Hematopoietic multipotent progenitor cell treated with erythropoietin and hydrocortisone succinate and interleukin-3 and kit ligand, for 17 days (in vitro differentiated cells): Measurements from ENCODE around the gene ARHGAP5.
"Not testable (repeated sequence)": the region's sequence is repeated elsewhere in the genome, so short reads cannot be mapped to it uniquely, and the experiment has no call there.

Experiments used
- DNase-seq: peaks from one replicate; pipeline ENCODE4 v3.0.0-alpha.2; 2015; ENCODE audit warnings: low spot score

The ARHGAP5 gene

GRCh38 chr14:32121536-32121935 is 44.4 kb downstream of the ARHGAP5 start:
- no peak for DNase-seq

GRCh38 chr14:32121948-32122347 is 44.8 kb downstream of the ARHGAP5 start:
- no peak for DNase-seq

GRCh38 chr14:32126899-32127730 is 50.0 kb downstream of the ARHGAP5 start:
- not testable (repeated sequence) for DNase-seq

- DNase-seq: not testable (repeated sequence)
These were observed 50.9 kb downstream of the ARHGAP5 start for GRCh38 chr14:32127731-32128654.

- no peak for DNase-seq
These were observed 51.6 kb downstream of the ARHGAP5 start for GRCh38 chr14:32128703-32129102.

GRCh38 chr14:32129124-32129523 is 52.0 kb downstream of the ARHGAP5 start:
- DNase-seq: no peak

GRCh38 chr14:32131689-32132088 is 54.6 kb downstream of the ARHGAP5 start:
- DNase-seq: not testable (repeated sequence)

DNA sequence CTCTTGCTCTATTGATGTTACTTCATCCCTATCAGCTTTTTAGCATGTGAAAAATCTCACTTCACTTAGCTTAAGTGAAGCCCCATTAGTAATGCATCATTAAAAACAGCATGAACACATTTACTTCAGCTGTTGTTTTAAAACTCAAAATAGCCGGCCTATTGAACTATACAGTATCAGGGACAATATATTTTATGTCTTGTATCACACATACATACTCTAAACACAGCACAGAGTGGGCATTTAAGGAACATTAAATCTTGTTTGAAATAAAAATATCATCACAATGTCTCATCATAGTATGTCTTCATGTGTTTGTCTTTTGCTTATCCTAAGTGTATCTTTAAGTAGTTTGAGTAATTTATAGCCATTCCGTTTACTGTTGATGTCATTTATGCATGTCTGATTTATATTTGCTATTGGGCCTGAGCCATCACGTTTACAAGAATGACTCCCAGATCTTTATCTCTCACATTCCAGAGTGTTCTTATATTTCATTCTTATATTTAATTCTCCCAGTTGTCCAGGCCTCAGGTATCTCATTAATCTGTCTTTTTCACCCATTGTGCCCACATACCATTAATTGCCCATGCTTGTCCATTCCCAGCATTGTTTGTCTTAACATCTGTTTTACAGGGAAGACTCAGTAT is 57.5 kb downstream of the ARHGAP5 start:
- no peak for DNase-seq

DNA sequence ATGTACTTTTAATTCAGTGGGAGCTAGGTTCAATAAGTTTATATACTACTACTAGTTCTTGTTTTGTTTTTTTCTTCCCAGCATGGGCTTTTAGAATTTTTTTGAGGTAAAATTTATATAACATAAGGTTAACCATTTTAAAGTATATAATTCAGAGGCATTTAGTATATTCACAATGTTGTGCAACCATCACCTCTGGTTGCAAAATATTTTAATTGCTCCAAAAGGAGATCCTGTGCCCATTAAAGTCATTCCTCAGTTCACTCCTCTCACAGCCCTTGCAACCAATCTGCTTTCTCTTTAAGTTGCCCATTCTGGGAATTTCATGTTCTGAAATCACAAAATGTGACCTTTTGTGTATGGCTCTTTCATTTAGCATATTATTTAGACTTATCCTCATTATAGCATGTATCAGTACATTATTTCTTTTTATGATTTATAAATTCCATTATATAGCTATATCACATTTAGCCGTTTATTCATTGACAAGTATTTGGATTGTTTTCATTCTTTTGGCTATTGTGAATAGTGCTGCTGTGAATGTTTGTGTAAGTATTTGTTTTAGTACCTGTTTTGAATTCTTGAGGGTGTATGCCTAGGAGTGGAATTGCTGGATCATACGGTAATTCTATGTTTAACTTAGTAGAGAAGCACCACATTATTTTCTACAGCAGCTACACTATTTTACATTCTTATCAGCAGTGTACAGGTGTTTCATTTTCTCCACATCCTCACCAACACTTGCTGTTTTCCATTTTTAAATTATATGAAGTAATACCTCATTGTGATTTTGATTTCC is 59.1 kb downstream of the ARHGAP5 start:
- DNase-seq: no peak

- DNase-seq: no peak
These were observed 60.2 kb downstream of the ARHGAP5 start for GRCh38 chr14:32137313-32137712.

DNA sequence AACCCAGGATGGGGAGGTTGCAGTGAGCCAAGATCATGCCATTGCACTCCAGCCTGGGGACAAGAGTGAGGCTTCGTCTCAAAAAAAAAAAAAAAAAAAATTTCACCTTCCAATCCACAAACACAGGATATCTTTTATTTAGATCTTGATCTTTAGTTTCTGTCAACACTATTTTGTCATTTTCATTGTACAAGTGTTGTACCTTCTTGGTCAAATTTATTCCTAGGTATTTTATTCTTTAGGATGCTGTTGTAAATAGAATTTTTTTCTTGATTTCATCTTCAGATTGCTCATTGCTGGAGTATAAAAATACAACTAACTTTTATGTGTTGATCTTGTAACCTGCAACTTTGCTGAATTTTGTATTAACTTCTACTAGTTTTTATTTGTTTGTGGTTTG is 60.8 kb downstream of the ARHGAP5 start:
- DNase-seq: no peak

- DNase-seq: no peak
These were observed 65.2 kb downstream of the ARHGAP5 start for GRCh38 chr14:32142341-32142740.

- DNase-seq: no peak
These were observed 65.8 kb downstream of the ARHGAP5 start for GRCh38 chr14:32142754-32143437.

DNA sequence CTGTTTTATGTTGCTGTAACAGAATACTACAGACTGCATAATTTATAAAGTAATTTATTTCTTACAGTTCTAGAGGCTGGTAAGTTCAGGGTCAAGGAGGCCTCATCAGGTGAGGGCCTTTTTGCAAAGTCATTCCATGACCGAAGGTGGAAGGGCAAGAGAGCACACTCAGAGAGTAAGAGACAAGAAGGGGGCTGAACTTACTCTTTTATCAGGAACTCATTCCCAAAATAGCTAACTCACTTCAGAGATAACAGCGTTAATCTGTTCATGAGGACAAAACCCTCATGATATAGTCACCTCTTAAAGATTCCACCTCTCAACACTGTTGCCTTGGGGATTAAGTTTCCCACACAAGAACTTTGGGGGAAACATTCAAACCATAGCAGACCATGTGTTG is 73.3 kb downstream of the ARHGAP5 start:
- DNase-seq: no peak

GRCh38 chr14:32166029-32166428 is 88.9 kb downstream of the ARHGAP5 start:
- no peak for DNase-seq

- DNase-seq: no peak
These were observed 89.8 kb downstream of the ARHGAP5 start for GRCh38 chr14:32166924-32167323.

GRCh38 chr14:32167907-32168306 is 90.8 kb downstream of the ARHGAP5 start:
- DNase-seq: no peak

DNA sequence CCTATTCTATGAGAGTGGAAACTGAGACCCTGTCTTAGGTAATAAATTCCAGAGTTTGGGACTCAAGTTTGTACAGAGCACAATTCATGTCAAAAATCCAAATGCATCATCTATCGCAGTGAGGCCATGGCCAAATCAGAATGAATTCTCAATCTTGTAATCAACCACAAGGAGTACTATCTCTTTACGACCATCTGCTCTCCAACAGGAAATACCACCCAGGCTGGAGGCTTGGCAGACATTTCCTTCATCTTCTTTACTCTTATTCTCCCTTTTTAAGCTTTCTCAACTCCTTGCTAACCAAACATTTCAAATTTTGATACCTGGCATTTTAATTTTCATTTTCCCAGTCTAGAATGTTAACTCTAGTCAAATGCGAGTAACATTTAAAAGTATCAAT is 92.1 kb downstream of the ARHGAP5 start:
- no peak for DNase-seq

GRCh38 chr14:32171469-32171868 is 94.4 kb downstream of the ARHGAP5 start:
- DNase-seq: no peak

DNA sequence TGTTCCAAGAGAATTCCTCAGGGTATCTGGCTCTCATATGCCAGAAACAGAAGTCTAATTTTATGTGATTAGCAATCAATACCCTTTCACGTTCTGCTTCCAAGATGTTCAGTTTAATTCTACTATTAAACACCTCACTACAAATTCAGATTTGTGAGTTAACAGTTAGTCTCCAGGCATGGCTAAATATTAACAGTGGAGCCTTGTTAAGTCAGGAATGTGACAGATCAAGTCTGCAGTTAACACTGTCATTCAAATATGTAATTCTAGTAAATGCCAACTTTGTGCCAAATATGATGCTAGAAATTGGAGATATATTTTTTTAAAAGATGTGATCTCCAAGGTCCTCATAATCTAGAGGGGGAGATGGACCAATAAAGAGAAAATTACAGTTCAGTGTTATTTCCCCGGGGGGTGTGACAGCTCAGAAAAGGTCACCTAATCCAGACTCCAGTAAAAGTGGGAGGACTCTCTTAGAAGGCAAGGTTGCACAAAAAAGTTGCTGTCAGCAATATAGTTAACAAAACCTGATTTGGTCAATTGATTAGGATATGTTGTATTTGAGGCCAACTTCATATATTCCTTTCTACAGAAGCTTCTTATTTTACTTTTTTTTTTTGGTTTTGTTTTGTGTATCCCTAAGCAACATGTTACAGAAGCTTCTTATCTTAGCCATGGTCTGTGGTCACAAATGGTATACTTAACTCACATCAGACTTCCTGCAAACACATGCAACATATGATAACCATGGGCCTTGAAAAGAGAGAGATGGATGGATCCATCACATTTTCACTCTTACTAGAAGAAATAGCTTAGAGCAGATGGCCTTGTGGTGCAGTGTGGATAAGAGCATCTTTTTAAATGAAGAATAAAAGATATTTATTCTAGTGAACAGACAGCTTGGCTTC is 106.3 kb downstream of the ARHGAP5 start:
- DNase-seq: no peak
